HCT116 (cell line): ENCODE results near the gene CRACDL.

Source experiments
- CTCF ChIP-seq, 3 experiments: fragments of 200-600 bp in 1 of 3; sonication (generic) in 1 of 3; IDR thresholded peaks in 2 of 3; conservative IDR thresholded peaks in 1 of 3; 2 replicates each; pipeline ENCODE4 v1.5.1; 2012 to 2017; ENCODE audit warnings: low read depth in 2 of 3, low read length in 2 of 3, antibody characterized with exemption in 1 of 3, borderline replicate concordance in 1 of 3, control low read depth in 1 of 3, mild to moderate bottlenecking in 1 of 3, mixed read lengths in 1 of 3, mixed run types in 1 of 3, moderate library complexity in 1 of 3; ENCODE audit not compliant: insufficient read depth in 1 of 3
- FOSL1 ChIP-seq: IDR thresholded peaks from 2 replicates; pipeline ENCODE4 v1.6.1; 2012; ENCODE audit warnings: low read depth
- JUND ChIP-seq: IDR thresholded peaks from 2 replicates; pipeline ENCODE4 v1.6.1; 2012
- POLR2A ChIP-seq: IDR thresholded peaks from 2 replicates; pipeline ENCODE4 v1.7.0; 2011; ENCODE audit warnings: borderline replicate concordance; ENCODE audit not compliant: insufficient read depth, insufficient read length; ENCODE audit errors: extremely low read depth

- TF ChIP-seq CTCF (IDR thresholded peaks at IDR 0.05 in 2 of 3, conservative IDR thresholded peaks at IDR 0.05 in 1 of 3; ENCODE audit: borderline replicate concordance in 1 of 3, insufficient read depth in 1 of 3, low read depth in 2 of 3, low read length in 2 of 3) (no peak), POLR2A (no peak), FOSL1 (peak; percentile 50; the same call in 1 of the 2 replicates), JUND (no peak; the same call in 1 of the 2 replicates)
Observed at GRCh38 chr2:98912221-98912851, 23.7 kb downstream of the CRACDL start.
